Measurements from ENCODE around the gene CPLANE2.

DNA sequence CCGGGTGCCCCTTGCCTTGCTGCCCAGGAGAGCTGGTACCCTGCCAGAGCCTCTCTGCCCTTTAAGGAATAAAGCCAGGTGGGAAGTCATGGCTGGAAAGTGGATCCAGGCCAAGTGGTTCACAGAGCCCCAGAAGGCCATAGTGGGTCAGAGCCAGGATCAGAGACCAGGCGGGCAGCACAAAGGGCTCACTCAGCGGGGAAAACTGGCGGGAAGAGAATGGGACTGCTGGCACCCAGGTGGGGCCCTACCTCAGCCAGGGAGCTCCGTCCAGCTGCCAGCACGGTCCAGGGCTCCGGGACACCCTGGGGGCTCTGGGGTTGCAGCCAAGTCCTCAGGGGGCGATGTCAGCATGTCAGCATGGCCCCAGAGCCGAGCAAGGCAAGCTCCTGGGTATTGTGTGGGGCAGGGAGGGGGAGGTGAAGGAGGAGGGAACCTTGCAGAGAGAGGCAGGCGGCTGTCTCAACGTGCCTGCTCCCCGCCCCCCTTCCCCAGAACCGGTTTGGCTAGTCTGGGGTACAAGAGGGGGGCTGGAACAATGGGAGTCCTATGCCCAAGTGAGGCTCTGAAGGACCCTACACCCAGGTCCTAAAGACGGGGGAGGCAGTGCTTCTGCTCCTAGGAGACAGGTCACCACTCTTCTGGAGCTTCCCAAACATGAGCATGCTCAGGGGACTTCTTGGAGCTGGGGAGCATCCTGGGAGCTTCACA lies 24.6 kb downstream of the CPLANE2 start, which contains the start of gene ARHGEF19:
- no peak for TF ChIP-seq CTCF (conservative IDR thresholded peaks at IDR 0.05)
- TF ChIP-seq ZFX (IDR thresholded peaks at IDR 0.05), result no peak
